GM23338 (cell line): ENCODE results near the gene MIA. TPM values are rescaled to one million over a fixed set of nuclear protein-coding genes. Genes with fewer than 3 reads are reported as not detected.
A peak's percentile ranks its signal among the peaks of the same experiment; 100 is the strongest.

Experiments used
- ATAC-seq: fragments of 200-7000 bp; cut with Tn5 transposase; 3 replicates; pipeline ENCODE4 v1.9.1; 2020
- DNase-seq: peaks from one replicate; pipeline ENCODE4 v3.0.0-alpha.2; 2015; ENCODE audit warnings: low spot score
- H2AFZ ChIP-seq: fragments of 200-600 bp; sonication (generic); 2 replicates; pipeline ENCODE4 v1.8.0; 2016; ENCODE audit warnings: antibody characterized with exemption, mild to moderate bottlenecking, moderate library complexity
- H3F3A ChIP-seq: fragments of 200-600 bp; sonication (generic); replicated peaks from 2 replicates; pipeline ENCODE4 v1.8.0; 2017; ENCODE audit warnings: antibody characterized with exemption, mixed run types, low read depth
- H3K27ac ChIP-seq: fragments of 200-600 bp; sonication (generic); 2 replicates; pipeline ENCODE4 v1.6.1; 2016; ENCODE audit warnings: low read depth
- H3K27me3 ChIP-seq: fragments of 200-600 bp; sonication (generic); 2 replicates; pipeline ENCODE4 v1.8.0; 2016; ENCODE audit warnings: mild to moderate bottlenecking, mixed run types, moderate library complexity; ENCODE audit not compliant: insufficient read depth
- H3K36me3 ChIP-seq: fragments of 200-600 bp; sonication (generic); 2 replicates; pipeline ENCODE4 v1.8.0; 2016; ENCODE audit warnings: mild to moderate bottlenecking; ENCODE audit not compliant: insufficient read depth
- H3K4me1 ChIP-seq: fragments of 200-600 bp; sonication (generic); 2 replicates; pipeline ENCODE4 v1.8.0; 2016; ENCODE audit warnings: mild to moderate bottlenecking, moderate library complexity; ENCODE audit not compliant: insufficient read depth
- H3K4me2 ChIP-seq: fragments of 200-600 bp; sonication (generic); 2 replicates; pipeline ENCODE4 v1.7.1; 2017; ENCODE audit warnings: mixed run types
- H3K4me3 ChIP-seq: fragments of 200-600 bp; sonication (generic); 2 replicates; pipeline ENCODE4 v1.6.1; 2016; ENCODE audit warnings: mixed run types
- H3K79me2 ChIP-seq: fragments of 200-600 bp; sonication (generic); replicated peaks from 2 replicates; pipeline ENCODE4 v1.8.0; 2017; ENCODE audit warnings: mild to moderate bottlenecking; ENCODE audit not compliant: insufficient read depth
- H3K9me2 ChIP-seq: fragments of 200-600 bp; sonication (generic); 2 replicates; pipeline ENCODE4 v1.8.0; 2017; ENCODE audit not compliant: insufficient read depth
- H4K20me1 ChIP-seq: fragments of 200-600 bp; sonication (generic); replicated peaks from 2 replicates; pipeline ENCODE4 v1.8.0; 2017; ENCODE audit warnings: mild to moderate bottlenecking; ENCODE audit not compliant: insufficient read depth
- H3K27ac Mint-ChIP-seq: 2 replicates; pipeline ENCODE4 v1.8.0; 2020; ENCODE audit warnings: inconsistent platforms, mild to moderate bottlenecking, moderate library complexity, mixed read lengths
- H3K27me3 Mint-ChIP-seq: 3 replicates; pipeline ENCODE4 v1.8.0; 2022; ENCODE audit warnings: low read depth, mild to moderate bottlenecking, moderate library complexity, mixed read lengths, inconsistent platforms; ENCODE audit not compliant: insufficient read depth, poor library complexity
- H3K36me3 Mint-ChIP-seq: 3 replicates; pipeline ENCODE4 v1.8.0; 2021; ENCODE audit warnings: low read depth, mild to moderate bottlenecking, inconsistent platforms, moderate library complexity, mixed read lengths
- H3K4me1 Mint-ChIP-seq: 3 replicates; pipeline ENCODE4 v1.8.0; 2020; ENCODE audit warnings: mild to moderate bottlenecking, inconsistent platforms, mixed read lengths
- H3K4me3 Mint-ChIP-seq: 3 replicates; pipeline ENCODE4 v1.8.0; 2021; ENCODE audit warnings: moderate library complexity, mild to moderate bottlenecking, inconsistent platforms, mixed read lengths
- H3K9me3 Mint-ChIP-seq: 3 replicates; pipeline ENCODE4 v1.8.0; 2020; ENCODE audit warnings: moderate library complexity, mild to moderate bottlenecking, inconsistent platforms, mixed read lengths
- CREB1 ChIP-seq: fragments of 250-450 bp; sonication (Bioruptor Pico); IDR thresholded peaks from 2 replicates; pipeline ENCODE4 v1.5.0; 2020; ENCODE audit warnings: low read depth, mild to moderate bottlenecking, moderate library complexity
- EZH2 ChIP-seq: fragments of 200-600 bp; sonication (generic); IDR thresholded peaks from one replicate; pipeline ENCODE4 v1.8.0; 2017; ENCODE audit warnings: antibody characterized with exemption, mild to moderate bottlenecking, low read depth; ENCODE audit not compliant: unreplicated experiment
- EZH2phosphoT487 ChIP-seq: fragments of 200-600 bp; sonication (generic); IDR thresholded peaks from one replicate; pipeline ENCODE4 v1.8.1; 2018; ENCODE audit warnings: antibody characterized with exemption; ENCODE audit not compliant: unreplicated experiment
- JUNB ChIP-seq: IDR thresholded peaks from one replicate; pipeline ENCODE4 v1.6.1; 2016; ENCODE audit warnings: antibody characterized with exemption; ENCODE audit not compliant: unreplicated experiment
- NANOG ChIP-seq: IDR thresholded peaks from 2 replicates; pipeline ENCODE4 v1.6.1; 2016; ENCODE audit warnings: antibody characterized with exemption, borderline replicate concordance
- POLR2AphosphoS5 ChIP-seq: IDR thresholded peaks from 2 replicates; pipeline ENCODE4 v1.6.1; 2016; ENCODE audit warnings: antibody characterized with exemption, low read depth
- STAT1 ChIP-seq: IDR thresholded peaks from one replicate; pipeline ENCODE4 v1.6.1; 2016; ENCODE audit warnings: antibody characterized with exemption; ENCODE audit not compliant: unreplicated experiment
- ZNF114 ChIP-seq: fragments of 250-450 bp; sonication (Bioruptor Pico); IDR thresholded peaks from 2 replicates; pipeline ENCODE4 v1.5.0; 2020; ENCODE audit warnings: mild to moderate bottlenecking, moderate library complexity
- ZNF331 ChIP-seq: fragments of 250-450 bp; sonication (Bioruptor Pico); IDR thresholded peaks from 2 replicates; pipeline ENCODE4 v1.5.0; 2020; ENCODE audit warnings: low read depth, mild to moderate bottlenecking, moderate library complexity
- polyA plus RNA-seq: library from polyadenylated mRNA; unstranded; fragments of >200 nt; fragmentation: Nextera tagmentation; extraction: Ambion mirVana; gene quantifications from 2 replicates; pipeline ENCODE4 v1.2.1, GENCODE V29; 2016
- total RNA-seq: library from RNA; depleted of rRNA; stranded (reverse); fragments of >200 nt; shearing (Covaris generic); gene quantifications from 2 replicates; pipeline ENCODE4 v1.2.3, GENCODE V29; 2014
- TF ChIP-seq, protein P1 (sequence below): fragments of 250-450 bp; sonication (Bioruptor Pico); IDR thresholded peaks from 2 replicates; pipeline ENCODE4 v1.5.0; 2020; ENCODE audit warnings: mild to moderate bottlenecking, moderate library complexity
- TF ChIP-seq, protein P2 (sequence below): IDR thresholded peaks from 2 replicates; pipeline ENCODE4 v1.6.1; 2016; ENCODE audit warnings: antibody characterized with exemption
- TF ChIP-seq, protein P3 (sequence below): IDR thresholded peaks from one replicate; pipeline ENCODE4 v1.6.1; 2018; ENCODE audit warnings: antibody characterized with exemption; ENCODE audit not compliant: unreplicated experiment
- TF ChIP-seq, protein P4 (sequence below), 2 experiments: fragments of 200-600 bp in 1 of 2; sonication (generic) in 1 of 2; conservative IDR thresholded peaks; 2 replicates each; pipeline versions ENCODE4 v1.5.1 to v1.6.1; 2016 to 2017; ENCODE audit warnings: antibody characterized with exemption in 2 of 2, low read depth in 2 of 2, mild to moderate bottlenecking in 2 of 2, moderate library complexity in 1 of 2

MIA gene
- total and polyA plus RNA-seq, 2 experiments from 2014 or later, result not detected

DNA sequence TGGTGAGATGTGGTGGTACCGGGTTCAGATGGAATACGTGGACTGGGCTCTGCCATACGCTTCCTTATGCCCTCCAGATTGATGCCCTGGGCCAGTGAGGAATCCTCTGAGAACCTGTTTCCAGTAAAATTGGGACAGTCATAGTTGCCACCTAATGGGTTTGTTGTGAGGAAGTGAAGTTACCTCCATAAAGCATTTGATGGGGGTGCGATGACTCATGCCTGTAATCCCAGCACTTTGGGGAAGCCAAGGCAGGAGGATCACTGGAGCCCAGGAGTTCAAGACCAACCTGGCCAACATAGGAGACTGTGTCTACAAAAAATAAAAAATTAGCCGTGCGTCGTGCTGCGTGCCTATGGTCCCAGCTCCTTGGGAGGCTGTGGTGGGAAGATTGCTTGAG is 19.5 kb upstream of the MIA start:
- peaks cover 49% of the 10 kb centered on the region for H3K36me3 ChIP-seq
- peak overlapping the region; percentile 20; the same call in 1 of the 2 replicates for H3K4me3 ChIP-seq
- H3K4me1 Mint-ChIP-seq, result peaks cover 18% of the 10 kb centered on the region
- no peak overlapping the region; the same call in 2 of the 3 replicates for H3K4me3 Mint-ChIP-seq
- peaks cover 36% of the 10 kb centered on the region for H3F3A ChIP-seq
- H3K4me1 ChIP-seq, result peaks cover 17% of the 10 kb centered on the region; the same call in 1 of the 2 replicates
- H3K4me2 ChIP-seq, result no peak overlapping the region
- no peak for DNase-seq
- peaks cover 3% of the 10 kb centered on the region; the same call in 1 of the 3 replicates for H3K9me3 Mint-ChIP-seq
- peak overlapping the region; percentile 59; the same call in 1 of the 2 replicates for H3K27ac Mint-ChIP-seq
- no peak overlapping the region for H2AFZ ChIP-seq
- peaks cover 83% of the 10 kb centered on the region for H3K79me2 ChIP-seq
- no peak overlapping the region for H3K27ac ChIP-seq
- no peaks in the 10 kb centered on the region for H3K27me3 ChIP-seq
- no peaks in the 10 kb centered on the region for H3K9me2 ChIP-seq
- peaks cover 64% of the 10 kb centered on the region for H4K20me1 ChIP-seq
- H3K36me3 Mint-ChIP-seq, result peaks cover 89% of the 10 kb centered on the region
- ATAC-seq, result no peak
- TF ChIP-seq EZH2phosphoT487, result no peak
- TF ChIP-seq, protein P1, sequence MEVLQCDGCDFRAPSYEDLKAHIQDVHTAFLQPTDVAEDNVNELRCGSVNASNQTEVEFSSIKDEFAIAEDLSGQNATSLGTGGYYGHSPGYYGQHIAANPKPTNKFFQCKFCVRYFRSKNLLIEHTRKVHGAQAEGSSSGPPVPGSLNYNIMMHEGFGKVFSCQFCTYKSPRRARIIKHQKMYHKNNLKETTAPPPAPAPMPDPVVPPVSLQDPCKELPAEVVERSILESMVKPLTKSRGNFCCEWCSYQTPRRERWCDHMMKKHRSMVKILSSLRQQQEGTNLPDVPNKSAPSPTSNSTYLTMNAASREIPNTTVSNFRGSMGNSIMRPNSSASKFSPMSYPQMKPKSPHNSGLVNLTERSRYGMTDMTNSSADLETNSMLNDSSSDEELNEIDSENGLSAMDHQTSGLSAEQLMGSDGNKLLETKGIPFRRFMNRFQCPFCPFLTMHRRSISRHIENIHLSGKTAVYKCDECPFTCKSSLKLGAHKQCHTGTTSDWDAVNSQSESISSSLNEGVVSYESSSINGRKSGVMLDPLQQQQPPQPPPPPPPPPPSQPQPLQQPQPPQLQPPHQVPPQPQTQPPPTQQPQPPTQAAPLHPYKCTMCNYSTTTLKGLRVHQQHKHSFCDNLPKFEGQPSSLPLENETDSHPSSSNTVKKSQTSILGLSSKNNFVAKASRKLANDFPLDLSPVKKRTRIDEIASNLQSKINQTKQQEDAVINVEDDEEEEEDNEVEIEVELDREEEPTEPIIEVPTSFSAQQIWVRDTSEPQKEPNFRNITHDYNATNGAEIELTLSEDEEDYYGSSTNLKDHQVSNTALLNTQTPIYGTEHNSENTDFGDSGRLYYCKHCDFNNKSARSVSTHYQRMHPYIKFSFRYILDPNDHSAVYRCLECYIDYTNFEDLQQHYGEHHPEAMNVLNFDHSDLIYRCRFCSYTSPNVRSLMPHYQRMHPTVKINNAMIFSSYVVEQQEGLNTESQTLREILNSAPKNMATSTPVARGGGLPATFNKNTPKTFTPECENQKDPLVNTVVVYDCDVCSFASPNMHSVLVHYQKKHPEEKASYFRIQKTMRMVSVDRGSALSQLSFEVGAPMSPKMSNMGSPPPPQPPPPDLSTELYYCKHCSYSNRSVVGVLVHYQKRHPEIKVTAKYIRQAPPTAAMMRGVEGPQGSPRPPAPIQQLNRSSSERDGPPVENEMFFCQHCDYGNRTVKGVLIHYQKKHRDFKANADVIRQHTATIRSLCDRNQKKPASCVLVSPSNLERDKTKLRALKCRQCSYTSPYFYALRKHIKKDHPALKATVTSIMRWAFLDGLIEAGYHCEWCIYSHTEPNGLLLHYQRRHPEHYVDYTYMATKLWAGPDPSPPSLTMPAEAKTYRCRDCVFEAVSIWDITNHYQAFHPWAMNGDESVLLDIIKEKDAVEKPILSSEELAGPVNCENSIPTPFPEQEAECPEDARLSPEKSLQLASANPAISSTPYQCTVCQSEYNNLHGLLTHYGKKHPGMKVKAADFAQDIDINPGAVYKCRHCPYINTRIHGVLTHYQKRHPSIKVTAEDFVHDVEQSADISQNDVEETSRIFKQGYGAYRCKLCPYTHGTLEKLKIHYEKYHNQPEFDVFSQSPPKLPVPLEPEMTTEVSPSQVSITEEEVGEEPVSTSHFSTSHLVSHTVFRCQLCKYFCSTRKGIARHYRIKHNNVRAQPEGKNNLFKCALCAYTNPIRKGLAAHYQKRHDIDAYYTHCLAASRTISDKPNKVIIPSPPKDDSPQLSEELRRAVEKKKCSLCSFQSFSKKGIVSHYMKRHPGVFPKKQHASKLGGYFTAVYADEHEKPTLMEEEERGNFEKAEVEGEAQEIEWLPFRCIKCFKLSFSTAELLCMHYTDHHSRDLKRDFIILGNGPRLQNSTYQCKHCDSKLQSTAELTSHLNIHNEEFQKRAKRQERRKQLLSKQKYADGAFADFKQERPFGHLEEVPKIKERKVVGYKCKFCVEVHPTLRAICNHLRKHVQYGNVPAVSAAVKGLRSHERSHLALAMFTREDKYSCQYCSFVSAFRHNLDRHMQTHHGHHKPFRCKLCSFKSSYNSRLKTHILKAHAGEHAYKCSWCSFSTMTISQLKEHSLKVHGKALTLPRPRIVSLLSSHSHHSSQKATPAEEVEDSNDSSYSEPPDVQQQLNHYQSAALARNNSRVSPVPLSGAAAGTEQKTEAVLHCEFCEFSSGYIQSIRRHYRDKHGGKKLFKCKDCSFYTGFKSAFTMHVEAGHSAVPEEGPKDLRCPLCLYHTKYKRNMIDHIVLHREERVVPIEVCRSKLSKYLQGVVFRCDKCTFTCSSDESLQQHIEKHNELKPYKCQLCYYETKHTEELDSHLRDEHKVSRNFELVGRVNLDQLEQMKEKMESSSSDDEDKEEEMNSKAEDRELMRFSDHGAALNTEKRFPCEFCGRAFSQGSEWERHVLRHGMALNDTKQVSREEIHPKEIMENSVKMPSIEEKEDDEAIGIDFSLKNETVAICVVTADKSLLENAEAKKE, result no peak
- TF ChIP-seq, protein P2, sequence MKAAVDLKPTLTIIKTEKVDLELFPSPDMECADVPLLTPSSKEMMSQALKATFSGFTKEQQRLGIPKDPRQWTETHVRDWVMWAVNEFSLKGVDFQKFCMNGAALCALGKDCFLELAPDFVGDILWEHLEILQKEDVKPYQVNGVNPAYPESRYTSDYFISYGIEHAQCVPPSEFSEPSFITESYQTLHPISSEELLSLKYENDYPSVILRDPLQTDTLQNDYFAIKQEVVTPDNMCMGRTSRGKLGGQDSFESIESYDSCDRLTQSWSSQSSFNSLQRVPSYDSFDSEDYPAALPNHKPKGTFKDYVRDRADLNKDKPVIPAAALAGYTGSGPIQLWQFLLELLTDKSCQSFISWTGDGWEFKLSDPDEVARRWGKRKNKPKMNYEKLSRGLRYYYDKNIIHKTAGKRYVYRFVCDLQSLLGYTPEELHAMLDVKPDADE, result no peak
- TF ChIP-seq STAT1, result no peak
- TF ChIP-seq JUNB, result no peak
- TF ChIP-seq ZNF331 (CRISPR knock-in tag), result no peak
- TF ChIP-seq, protein P3, sequence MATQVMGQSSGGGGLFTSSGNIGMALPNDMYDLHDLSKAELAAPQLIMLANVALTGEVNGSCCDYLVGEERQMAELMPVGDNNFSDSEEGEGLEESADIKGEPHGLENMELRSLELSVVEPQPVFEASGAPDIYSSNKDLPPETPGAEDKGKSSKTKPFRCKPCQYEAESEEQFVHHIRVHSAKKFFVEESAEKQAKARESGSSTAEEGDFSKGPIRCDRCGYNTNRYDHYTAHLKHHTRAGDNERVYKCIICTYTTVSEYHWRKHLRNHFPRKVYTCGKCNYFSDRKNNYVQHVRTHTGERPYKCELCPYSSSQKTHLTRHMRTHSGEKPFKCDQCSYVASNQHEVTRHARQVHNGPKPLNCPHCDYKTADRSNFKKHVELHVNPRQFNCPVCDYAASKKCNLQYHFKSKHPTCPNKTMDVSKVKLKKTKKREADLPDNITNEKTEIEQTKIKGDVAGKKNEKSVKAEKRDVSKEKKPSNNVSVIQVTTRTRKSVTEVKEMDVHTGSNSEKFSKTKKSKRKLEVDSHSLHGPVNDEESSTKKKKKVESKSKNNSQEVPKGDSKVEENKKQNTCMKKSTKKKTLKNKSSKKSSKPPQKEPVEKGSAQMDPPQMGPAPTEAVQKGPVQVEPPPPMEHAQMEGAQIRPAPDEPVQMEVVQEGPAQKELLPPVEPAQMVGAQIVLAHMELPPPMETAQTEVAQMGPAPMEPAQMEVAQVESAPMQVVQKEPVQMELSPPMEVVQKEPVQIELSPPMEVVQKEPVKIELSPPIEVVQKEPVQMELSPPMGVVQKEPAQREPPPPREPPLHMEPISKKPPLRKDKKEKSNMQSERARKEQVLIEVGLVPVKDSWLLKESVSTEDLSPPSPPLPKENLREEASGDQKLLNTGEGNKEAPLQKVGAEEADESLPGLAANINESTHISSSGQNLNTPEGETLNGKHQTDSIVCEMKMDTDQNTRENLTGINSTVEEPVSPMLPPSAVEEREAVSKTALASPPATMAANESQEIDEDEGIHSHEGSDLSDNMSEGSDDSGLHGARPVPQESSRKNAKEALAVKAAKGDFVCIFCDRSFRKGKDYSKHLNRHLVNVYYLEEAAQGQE, result no peak
- TF ChIP-seq, protein P4, sequence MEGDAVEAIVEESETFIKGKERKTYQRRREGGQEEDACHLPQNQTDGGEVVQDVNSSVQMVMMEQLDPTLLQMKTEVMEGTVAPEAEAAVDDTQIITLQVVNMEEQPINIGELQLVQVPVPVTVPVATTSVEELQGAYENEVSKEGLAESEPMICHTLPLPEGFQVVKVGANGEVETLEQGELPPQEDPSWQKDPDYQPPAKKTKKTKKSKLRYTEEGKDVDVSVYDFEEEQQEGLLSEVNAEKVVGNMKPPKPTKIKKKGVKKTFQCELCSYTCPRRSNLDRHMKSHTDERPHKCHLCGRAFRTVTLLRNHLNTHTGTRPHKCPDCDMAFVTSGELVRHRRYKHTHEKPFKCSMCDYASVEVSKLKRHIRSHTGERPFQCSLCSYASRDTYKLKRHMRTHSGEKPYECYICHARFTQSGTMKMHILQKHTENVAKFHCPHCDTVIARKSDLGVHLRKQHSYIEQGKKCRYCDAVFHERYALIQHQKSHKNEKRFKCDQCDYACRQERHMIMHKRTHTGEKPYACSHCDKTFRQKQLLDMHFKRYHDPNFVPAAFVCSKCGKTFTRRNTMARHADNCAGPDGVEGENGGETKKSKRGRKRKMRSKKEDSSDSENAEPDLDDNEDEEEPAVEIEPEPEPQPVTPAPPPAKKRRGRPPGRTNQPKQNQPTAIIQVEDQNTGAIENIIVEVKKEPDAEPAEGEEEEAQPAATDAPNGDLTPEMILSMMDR (conservative IDR thresholded peaks at IDR 0.05; ENCODE audit: low read depth in 2 of 2), result no peak
- TF ChIP-seq POLR2AphosphoS5, result no peak
- no peak for TF ChIP-seq CREB1
- TF ChIP-seq EZH2, result no peak
- no peak for TF ChIP-seq ZNF114 (CRISPR knock-in tag)
- TF ChIP-seq NANOG, result no peak
- H3K27me3 Mint-ChIP-seq, result peaks cover 16% of the 10 kb centered on the region
